Measurements from ENCODE around the gene MTUS2.

DNA sequence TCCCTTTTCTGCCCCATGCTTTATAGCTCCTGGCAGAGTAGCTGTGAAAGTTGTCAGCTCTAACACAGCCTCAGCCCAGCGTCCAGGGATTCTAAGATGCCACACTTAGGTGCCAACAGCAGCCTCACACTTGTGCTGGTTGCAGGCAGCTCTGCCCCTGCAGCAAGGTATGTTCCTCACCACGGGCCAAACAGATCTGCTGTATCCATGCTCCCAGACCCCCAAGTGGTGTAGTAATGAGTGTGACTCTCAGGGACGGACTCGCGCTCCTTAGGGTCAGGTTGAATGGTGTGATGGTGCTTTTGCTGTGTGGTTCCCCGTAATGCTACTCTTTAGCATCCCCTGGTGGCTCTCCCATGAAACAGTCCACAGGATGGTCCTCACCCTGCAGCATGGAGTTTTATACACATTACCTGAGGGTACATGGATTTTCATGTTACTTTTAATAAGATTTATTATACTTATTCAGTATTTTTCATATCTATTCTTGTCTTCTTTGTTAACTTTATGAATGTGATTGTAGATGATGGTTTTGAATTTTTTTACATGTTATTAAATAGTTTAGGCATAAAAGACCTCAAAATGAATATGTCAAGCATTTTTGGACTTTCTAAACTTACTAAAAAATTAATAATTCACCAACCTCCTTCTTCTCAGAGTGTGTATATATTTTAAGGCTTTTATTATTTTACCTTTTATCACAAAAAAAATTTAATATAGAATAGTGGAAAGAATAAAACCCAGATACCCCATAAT lies 542.9 kb downstream of the MTUS2 start:
- TF ChIP-seq, protein P1, sequence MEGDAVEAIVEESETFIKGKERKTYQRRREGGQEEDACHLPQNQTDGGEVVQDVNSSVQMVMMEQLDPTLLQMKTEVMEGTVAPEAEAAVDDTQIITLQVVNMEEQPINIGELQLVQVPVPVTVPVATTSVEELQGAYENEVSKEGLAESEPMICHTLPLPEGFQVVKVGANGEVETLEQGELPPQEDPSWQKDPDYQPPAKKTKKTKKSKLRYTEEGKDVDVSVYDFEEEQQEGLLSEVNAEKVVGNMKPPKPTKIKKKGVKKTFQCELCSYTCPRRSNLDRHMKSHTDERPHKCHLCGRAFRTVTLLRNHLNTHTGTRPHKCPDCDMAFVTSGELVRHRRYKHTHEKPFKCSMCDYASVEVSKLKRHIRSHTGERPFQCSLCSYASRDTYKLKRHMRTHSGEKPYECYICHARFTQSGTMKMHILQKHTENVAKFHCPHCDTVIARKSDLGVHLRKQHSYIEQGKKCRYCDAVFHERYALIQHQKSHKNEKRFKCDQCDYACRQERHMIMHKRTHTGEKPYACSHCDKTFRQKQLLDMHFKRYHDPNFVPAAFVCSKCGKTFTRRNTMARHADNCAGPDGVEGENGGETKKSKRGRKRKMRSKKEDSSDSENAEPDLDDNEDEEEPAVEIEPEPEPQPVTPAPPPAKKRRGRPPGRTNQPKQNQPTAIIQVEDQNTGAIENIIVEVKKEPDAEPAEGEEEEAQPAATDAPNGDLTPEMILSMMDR (IDR thresholded peaks at IDR 0.05), result peak in 5 of 6 experiments; percentile 66 to 85 (median 78)
- no peak for TF ChIP-seq POLR2A (IDR thresholded peaks at IDR 0.05)
